SIG-M5 treated with dmso at 0.1 percent for 504 hours (cell line): ENCODE data around the gene CCDC192.

Source experiments
- DNase-seq: peaks from one replicate; lab custom pipeline; 2025; ENCODE audit not compliant: unreplicated experiment; lab: John Stamatoyannopoulos, UW

The CCDC192 gene

GRCh38 chr5:127975961-127976360, 272.8 kb downstream of the CCDC192 start:
- no peak for DNase-seq

GRCh38 chr5:127976525-127976924, 273.3 kb downstream of the CCDC192 start:
- DNase-seq = no peak

GRCh38 chr5:127976991-127977717, 274.0 kb downstream of the CCDC192 start:
- no peak for DNase-seq

- DNase-seq = no peak
These were observed 275.6 kb downstream of the CCDC192 start for GRCh38 chr5:127978738-127979300.

GRCh38 chr5:127979475-127979874, 276.3 kb downstream of the CCDC192 start:
- no peak for DNase-seq

GRCh38 chr5:127980843-127981242, 277.7 kb downstream of the CCDC192 start:
- no peak for DNase-seq

GRCh38 chr5:127981498-127981897, 278.3 kb downstream of the CCDC192 start:
- no peak for DNase-seq

GRCh38 chr5:127985811-127986325, 282.7 kb downstream of the CCDC192 start:
- DNase-seq = no peak

- no peak for DNase-seq
These were observed 284.4 kb downstream of the CCDC192 start for GRCh38 chr5:127987354-127988145.

GRCh38 chr5:127988146-127988760, 285.1 kb downstream of the CCDC192 start:
- DNase-seq = no peak
